GM18499 (cell line): Measurements from ENCODE around the gene PCNX2.
"Not testable (repeated sequence)": the region's sequence is repeated elsewhere in the genome, so short reads cannot be mapped to it uniquely, and the experiment has no call there.

Source experiments
- ATAC-seq: cut with Tn5 transposase; IDR thresholded peaks from one replicate; pipeline ENCODE4 v1.9.1; 2021; ENCODE audit warnings: moderate number of reproducible peaks; ENCODE audit not compliant: insufficient read depth, unreplicated experiment

Gene PCNX2

GRCh38 chr1:233172201-233172600 is 123.3 kb downstream of the PCNX2 start:
- ATAC-seq, result no peak

GRCh38 chr1:233170741-233171140 is 124.8 kb downstream of the PCNX2 start:
- no peak for ATAC-seq

- ATAC-seq, result no peak
Measured at GRCh38 chr1:233168384-233168783, 127.1 kb downstream of the PCNX2 start.

- no peak for ATAC-seq
Measured at GRCh38 chr1:233166896-233167295, 128.6 kb downstream of the PCNX2 start.

- no peak for ATAC-seq
Measured at GRCh38 chr1:233163696-233164095, 131.8 kb downstream of the PCNX2 start.

- no peak for ATAC-seq
Measured at GRCh38 chr1:233158322-233158721, 137.2 kb downstream of the PCNX2 start.

GRCh38 chr1:233157245-233157644 is 138.3 kb downstream of the PCNX2 start:
- ATAC-seq, result no peak

- no peak for ATAC-seq
Measured at GRCh38 chr1:233151861-233152260, 143.7 kb downstream of the PCNX2 start.

- ATAC-seq, result no peak
Measured at GRCh38 chr1:233144434-233144833, 151.1 kb downstream of the PCNX2 start.

- no peak for ATAC-seq
Measured at GRCh38 chr1:233143241-233143640, 152.3 kb downstream of the PCNX2 start.

GRCh38 chr1:233140974-233141373 is 154.6 kb downstream of the PCNX2 start:
- ATAC-seq, result no peak

GRCh38 chr1:233140499-233140898 is 155.0 kb downstream of the PCNX2 start:
- ATAC-seq, result no peak

- no peak for ATAC-seq
Measured at GRCh38 chr1:233138788-233139585, 156.5 kb downstream of the PCNX2 start.

GRCh38 chr1:233135833-233136232 is 159.7 kb downstream of the PCNX2 start:
- no peak for ATAC-seq

- ATAC-seq, result no peak
Measured at GRCh38 chr1:233132445-233132844, 163.1 kb downstream of the PCNX2 start.

GRCh38 chr1:233129031-233129430 is 166.5 kb downstream of the PCNX2 start:
- ATAC-seq, result not testable (repeated sequence)

- ATAC-seq, result no peak
Measured at GRCh38 chr1:233127157-233127556, 168.4 kb downstream of the PCNX2 start.

GRCh38 chr1:233122779-233123178 is 172.7 kb downstream of the PCNX2 start:
- ATAC-seq, result no peak

GRCh38 chr1:233121947-233122559 is 173.5 kb downstream of the PCNX2 start:
- no peak for ATAC-seq

GRCh38 chr1:233114860-233115259 is 180.7 kb downstream of the PCNX2 start:
- no peak for ATAC-seq

- no peak for ATAC-seq
Measured at GRCh38 chr1:233114159-233114558, 181.4 kb downstream of the PCNX2 start.
